Suprapubic skin (tissue), 4 donors: ENCODE data around the gene ANKRD24.
"Not testable (repeated sequence)": the region's sequence is repeated elsewhere in the genome, so short reads cannot be mapped to it uniquely, and the experiment has no call there.

Source experiments
- EP300 ChIP-seq: sonication (generic); formaldehyde crosslinking; IDR thresholded peaks from one replicate; pipeline ENCODE4 v1.6.1; 2017; ENCODE audit warnings: antibody characterized with exemption
- POLR2A ChIP-seq, 2 donors: fragments of 450-650 bp; IDR thresholded peaks; one replicate each; pipeline ENCODE4 v1.6.1; 2017; ENCODE audit warnings: antibody characterized with exemption in 2 of 2, mild to moderate bottlenecking in 2 of 2, moderate library complexity in 2 of 2
- POLR2AphosphoS5 ChIP-seq, 3 donors: sonication (generic); formaldehyde crosslinking; IDR thresholded peaks; one replicate each; pipeline ENCODE4 v1.6.1; 2017; ENCODE audit warnings: antibody characterized with exemption in 3 of 3
- TF ChIP-seq, protein P1 (sequence below), 2 donors: fragments of 200-600 bp in 1 of 2; fragments of 450-650 bp in 1 of 2; sonication (generic) in 1 of 2; IDR thresholded peaks; one replicate each; pipeline ENCODE4 v1.5.1; 2016 to 2019; ENCODE audit warnings: antibody characterized with exemption in 2 of 2, mild to moderate bottlenecking in 1 of 2, moderate library complexity in 1 of 2

DNA sequence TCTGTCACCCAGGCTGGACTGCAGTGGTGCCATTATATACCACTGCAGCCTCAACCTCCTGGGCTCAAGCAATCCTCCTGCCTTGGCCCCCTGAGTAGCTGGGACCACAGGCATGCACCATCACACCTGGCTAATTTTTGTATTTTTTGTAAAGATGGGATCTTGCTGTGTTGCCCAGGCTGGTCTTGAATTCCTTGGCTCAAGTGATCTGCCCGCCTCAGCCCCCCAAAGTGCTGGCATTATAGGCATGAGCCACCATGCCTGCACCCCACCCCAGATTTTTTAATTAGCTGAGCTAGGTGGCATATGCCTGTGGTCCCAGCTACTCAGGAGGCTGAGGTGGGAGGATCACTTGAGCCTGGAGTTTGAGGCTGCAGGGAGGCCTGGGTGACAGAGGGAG, 39.6 kb upstream of the ANKRD24 start:
- not testable (repeated sequence) for TF ChIP-seq POLR2A (IDR thresholded peaks at IDR 0.05); POLR2AphosphoS5 (IDR thresholded peaks at IDR 0.05); EP300
- TF ChIP-seq, protein P1, sequence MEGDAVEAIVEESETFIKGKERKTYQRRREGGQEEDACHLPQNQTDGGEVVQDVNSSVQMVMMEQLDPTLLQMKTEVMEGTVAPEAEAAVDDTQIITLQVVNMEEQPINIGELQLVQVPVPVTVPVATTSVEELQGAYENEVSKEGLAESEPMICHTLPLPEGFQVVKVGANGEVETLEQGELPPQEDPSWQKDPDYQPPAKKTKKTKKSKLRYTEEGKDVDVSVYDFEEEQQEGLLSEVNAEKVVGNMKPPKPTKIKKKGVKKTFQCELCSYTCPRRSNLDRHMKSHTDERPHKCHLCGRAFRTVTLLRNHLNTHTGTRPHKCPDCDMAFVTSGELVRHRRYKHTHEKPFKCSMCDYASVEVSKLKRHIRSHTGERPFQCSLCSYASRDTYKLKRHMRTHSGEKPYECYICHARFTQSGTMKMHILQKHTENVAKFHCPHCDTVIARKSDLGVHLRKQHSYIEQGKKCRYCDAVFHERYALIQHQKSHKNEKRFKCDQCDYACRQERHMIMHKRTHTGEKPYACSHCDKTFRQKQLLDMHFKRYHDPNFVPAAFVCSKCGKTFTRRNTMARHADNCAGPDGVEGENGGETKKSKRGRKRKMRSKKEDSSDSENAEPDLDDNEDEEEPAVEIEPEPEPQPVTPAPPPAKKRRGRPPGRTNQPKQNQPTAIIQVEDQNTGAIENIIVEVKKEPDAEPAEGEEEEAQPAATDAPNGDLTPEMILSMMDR (IDR thresholded peaks at IDR 0.05): not testable (repeated sequence)
